ENCODE results near the gene CILP2. TPM values are rescaled to one million over a fixed set of nuclear protein-coding genes. Genes with fewer than 3 reads are reported as not detected.

The CILP2 gene
- total RNA-seq, 1 donor from 2014 or later = 1.0 TPM

GRCh38 chr19:19559931-19560330 lies 21.9 kb downstream of the CILP2 start:
- Mint-ChIP-seq H3K27me3 (ENCODE audit: insufficient read depth, low read depth) (peaks cover 4% of the 10 kb centered on the region), H3K9me3 (no peaks in the 10 kb centered on the region), H3K4me3 (no peak overlapping the region), H3K27ac (no peak overlapping the region), H3K4me1 (no peaks in the 10 kb centered on the region), H3K36me3 (peaks cover 13% of the 10 kb centered on the region)
- Histone ChIP-seq H3K79me2 (ENCODE audit: low read depth) (no peaks in the 10 kb centered on the region), H4K20me1 (ENCODE audit: low read depth) (no peaks in the 10 kb centered on the region), H3K27me3 (no peaks in the 10 kb centered on the region), H3K9ac (no peak overlapping the region), H3K36me3 (no peaks in the 10 kb centered on the region), H3F3A (ENCODE audit: low read depth) (no peaks in the 10 kb centered on the region), H2AFZ (replicated peaks) (no peak overlapping the region), H3K4me2 (no peak overlapping the region), H3K27ac (no peak overlapping the region), H3K4me3 (no peak overlapping the region), H3K9me3 (ENCODE audit: low read depth) (no peaks in the 10 kb centered on the region), H3K4me1 (no peaks in the 10 kb centered on the region)
- no peak for DNase-seq (ENCODE audit: low spot score)
- TF ChIP-seq EZH2 (IDR thresholded peaks at IDR 0.05) = no peak
- TF ChIP-seq, protein P1, sequence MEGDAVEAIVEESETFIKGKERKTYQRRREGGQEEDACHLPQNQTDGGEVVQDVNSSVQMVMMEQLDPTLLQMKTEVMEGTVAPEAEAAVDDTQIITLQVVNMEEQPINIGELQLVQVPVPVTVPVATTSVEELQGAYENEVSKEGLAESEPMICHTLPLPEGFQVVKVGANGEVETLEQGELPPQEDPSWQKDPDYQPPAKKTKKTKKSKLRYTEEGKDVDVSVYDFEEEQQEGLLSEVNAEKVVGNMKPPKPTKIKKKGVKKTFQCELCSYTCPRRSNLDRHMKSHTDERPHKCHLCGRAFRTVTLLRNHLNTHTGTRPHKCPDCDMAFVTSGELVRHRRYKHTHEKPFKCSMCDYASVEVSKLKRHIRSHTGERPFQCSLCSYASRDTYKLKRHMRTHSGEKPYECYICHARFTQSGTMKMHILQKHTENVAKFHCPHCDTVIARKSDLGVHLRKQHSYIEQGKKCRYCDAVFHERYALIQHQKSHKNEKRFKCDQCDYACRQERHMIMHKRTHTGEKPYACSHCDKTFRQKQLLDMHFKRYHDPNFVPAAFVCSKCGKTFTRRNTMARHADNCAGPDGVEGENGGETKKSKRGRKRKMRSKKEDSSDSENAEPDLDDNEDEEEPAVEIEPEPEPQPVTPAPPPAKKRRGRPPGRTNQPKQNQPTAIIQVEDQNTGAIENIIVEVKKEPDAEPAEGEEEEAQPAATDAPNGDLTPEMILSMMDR (IDR thresholded peaks at IDR 0.05) = no peak
- no peak for TF ChIP-seq EZH2phosphoT487 (IDR thresholded peaks at IDR 0.05)

- no peaks in the 10 kb centered on the region for H3K4me1 ChIP-seq
- H3K4me2 ChIP-seq = no peak overlapping the region
- H3K9me3 ChIP-seq (ENCODE audit: low read depth) = no peaks in the 10 kb centered on the region
- no peak overlapping the region for H3K27ac ChIP-seq
- H3F3A ChIP-seq (ENCODE audit: low read depth) = no peaks in the 10 kb centered on the region
- H2AFZ ChIP-seq (replicated peaks) = no peak overlapping the region
- H4K20me1 ChIP-seq (ENCODE audit: low read depth) = no peaks in the 10 kb centered on the region
- H3K4me3 ChIP-seq = no peak overlapping the region
- H3K27me3 ChIP-seq = no peaks in the 10 kb centered on the region
- Mint-ChIP-seq H3K4me1 (no peaks in the 10 kb centered on the region), H3K9me3 (no peaks in the 10 kb centered on the region), H3K27ac (peak overlapping the region; percentile 37), H3K36me3 (peaks cover 17% of the 10 kb centered on the region), H3K27me3 (ENCODE audit: insufficient read depth, low read depth) (peaks cover 5% of the 10 kb centered on the region), H3K4me3 (no peak overlapping the region)
- no peaks in the 10 kb centered on the region for H3K79me2 ChIP-seq (ENCODE audit: low read depth)
- no peak overlapping the region for H3K9ac ChIP-seq
- no peaks in the 10 kb centered on the region for H3K36me3 ChIP-seq
- no peak for TF ChIP-seq EZH2 (IDR thresholded peaks at IDR 0.05)
- TF ChIP-seq EZH2phosphoT487 (IDR thresholded peaks at IDR 0.05) = no peak
- TF ChIP-seq, protein P1 (IDR thresholded peaks at IDR 0.05) = no peak
- DNase-seq (ENCODE audit: low spot score) = no peak
Measured at GRCh38 chr19:19561946-19562664, 24.0 kb downstream of the CILP2 start.

- no peaks in the 10 kb centered on the region for H3K27me3 ChIP-seq
- H2AFZ ChIP-seq (replicated peaks) = no peak overlapping the region
- no peak overlapping the region for H3K4me3 ChIP-seq
- peak; percentile 35 for DNase-seq (ENCODE audit: low spot score)
- Mint-ChIP-seq H3K9me3 (no peaks in the 10 kb centered on the region), H3K4me3 (no peak overlapping the region), H3K27me3 (ENCODE audit: insufficient read depth, low read depth) (peaks cover 5% of the 10 kb centered on the region), H3K27ac (no peak overlapping the region), H3K36me3 (peaks cover 20% of the 10 kb centered on the region), H3K4me1 (no peaks in the 10 kb centered on the region)
- no peaks in the 10 kb centered on the region for H3F3A ChIP-seq (ENCODE audit: low read depth)
- H3K79me2 ChIP-seq (ENCODE audit: low read depth) = no peaks in the 10 kb centered on the region
- H3K9ac ChIP-seq = no peak overlapping the region
- no peaks in the 10 kb centered on the region for H3K36me3 ChIP-seq
- no peak overlapping the region for H3K27ac ChIP-seq
- H3K4me1 ChIP-seq = no peaks in the 10 kb centered on the region
- no peak for TF ChIP-seq EZH2 (IDR thresholded peaks at IDR 0.05)
- TF ChIP-seq, protein P1 (IDR thresholded peaks at IDR 0.05) = peak; percentile 25
- H4K20me1 ChIP-seq (ENCODE audit: low read depth) = no peaks in the 10 kb centered on the region
- no peaks in the 10 kb centered on the region for H3K9me3 ChIP-seq (ENCODE audit: low read depth)
- H3K4me2 ChIP-seq = no peak overlapping the region
Measured at GRCh38 chr19:19562665-19563347, 24.7 kb downstream of the CILP2 start.

Measured in neural progenitor cell (in vitro differentiated cells).